Peyer's patch (tissue), 4 donors: Measurements from ENCODE around the gene ZNF785.

ENCODE experiments used
- POLR2A ChIP-seq, 2 donors: fragments of 450-650 bp; IDR thresholded peaks; one replicate each; pipeline ENCODE4 v1.5.1; 2017; ENCODE audit warnings: antibody characterized with exemption in 2 of 2, mild to moderate bottlenecking in 2 of 2, moderate library complexity in 2 of 2
- TF ChIP-seq, protein P1 (sequence below), 6 experiments: fragments of 450-650 bp in 4 of 6; fragments of 200-600 bp in 2 of 6; sonication (generic) in 1 of 6; IDR thresholded peaks; one replicate each; pipeline ENCODE4 v1.5.1; 2017 to 2019; ENCODE audit warnings: antibody characterized with exemption in 6 of 6, mild to moderate bottlenecking in 3 of 6, moderate library complexity in 1 of 6

DNA sequence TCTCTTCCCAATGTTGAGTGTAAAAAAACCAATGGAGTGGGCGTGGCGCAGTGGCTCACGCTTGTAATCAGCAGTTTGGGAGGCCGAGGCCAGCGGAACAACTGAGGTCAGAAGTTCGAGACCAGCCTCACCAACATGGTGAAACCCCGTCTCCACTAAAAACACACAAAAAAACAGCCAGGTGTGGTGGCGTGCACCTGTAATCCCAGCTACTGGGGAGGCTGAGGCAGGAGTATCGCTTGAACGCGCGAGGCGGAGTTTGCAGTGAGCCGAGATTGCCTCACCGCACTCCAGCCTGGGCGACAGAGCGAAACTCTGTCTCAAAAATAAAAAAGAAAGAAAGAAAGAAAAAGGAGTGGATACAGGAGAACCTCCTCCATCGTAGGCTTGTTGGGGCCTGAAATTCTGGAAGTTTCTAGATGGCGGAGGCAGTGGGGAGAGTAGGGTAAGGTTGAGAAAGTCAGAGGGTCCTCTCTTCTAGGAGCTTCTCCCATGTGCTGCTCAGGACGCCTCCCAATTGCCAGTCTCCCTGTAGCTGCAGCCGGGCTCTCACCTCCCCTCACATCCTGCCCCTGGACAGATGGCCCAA is 26.6 kb downstream of the ZNF785 start:
- TF ChIP-seq, protein P1, sequence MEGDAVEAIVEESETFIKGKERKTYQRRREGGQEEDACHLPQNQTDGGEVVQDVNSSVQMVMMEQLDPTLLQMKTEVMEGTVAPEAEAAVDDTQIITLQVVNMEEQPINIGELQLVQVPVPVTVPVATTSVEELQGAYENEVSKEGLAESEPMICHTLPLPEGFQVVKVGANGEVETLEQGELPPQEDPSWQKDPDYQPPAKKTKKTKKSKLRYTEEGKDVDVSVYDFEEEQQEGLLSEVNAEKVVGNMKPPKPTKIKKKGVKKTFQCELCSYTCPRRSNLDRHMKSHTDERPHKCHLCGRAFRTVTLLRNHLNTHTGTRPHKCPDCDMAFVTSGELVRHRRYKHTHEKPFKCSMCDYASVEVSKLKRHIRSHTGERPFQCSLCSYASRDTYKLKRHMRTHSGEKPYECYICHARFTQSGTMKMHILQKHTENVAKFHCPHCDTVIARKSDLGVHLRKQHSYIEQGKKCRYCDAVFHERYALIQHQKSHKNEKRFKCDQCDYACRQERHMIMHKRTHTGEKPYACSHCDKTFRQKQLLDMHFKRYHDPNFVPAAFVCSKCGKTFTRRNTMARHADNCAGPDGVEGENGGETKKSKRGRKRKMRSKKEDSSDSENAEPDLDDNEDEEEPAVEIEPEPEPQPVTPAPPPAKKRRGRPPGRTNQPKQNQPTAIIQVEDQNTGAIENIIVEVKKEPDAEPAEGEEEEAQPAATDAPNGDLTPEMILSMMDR (IDR thresholded peaks at IDR 0.05) = no peak
- TF ChIP-seq POLR2A (IDR thresholded peaks at IDR 0.05) = no peak
